Fibroblast of lung (primary cell): ENCODE results near the gene FAM135A.

Experiments used
- CTCF ChIP-seq, 2 donors: IDR thresholded peaks in 1 of 2; conservative IDR thresholded peaks in 1 of 2; 1 replicate in 1 of 2; 2 replicates in 1 of 2; pipeline ENCODE4 v1.5.1; 2011 to 2012; ENCODE audit warnings: low read length in 2 of 2, control low read depth in 1 of 2, inconsistent platforms in 1 of 2, low read depth in 1 of 2, mild to moderate bottlenecking in 1 of 2
- EZH2 ChIP-seq: IDR thresholded peaks from 2 replicates; pipeline ENCODE4 v1.5.1; 2012; ENCODE audit warnings: low read length, control low read depth, mild to moderate bottlenecking; ENCODE audit errors: missing control alignments

DNA sequence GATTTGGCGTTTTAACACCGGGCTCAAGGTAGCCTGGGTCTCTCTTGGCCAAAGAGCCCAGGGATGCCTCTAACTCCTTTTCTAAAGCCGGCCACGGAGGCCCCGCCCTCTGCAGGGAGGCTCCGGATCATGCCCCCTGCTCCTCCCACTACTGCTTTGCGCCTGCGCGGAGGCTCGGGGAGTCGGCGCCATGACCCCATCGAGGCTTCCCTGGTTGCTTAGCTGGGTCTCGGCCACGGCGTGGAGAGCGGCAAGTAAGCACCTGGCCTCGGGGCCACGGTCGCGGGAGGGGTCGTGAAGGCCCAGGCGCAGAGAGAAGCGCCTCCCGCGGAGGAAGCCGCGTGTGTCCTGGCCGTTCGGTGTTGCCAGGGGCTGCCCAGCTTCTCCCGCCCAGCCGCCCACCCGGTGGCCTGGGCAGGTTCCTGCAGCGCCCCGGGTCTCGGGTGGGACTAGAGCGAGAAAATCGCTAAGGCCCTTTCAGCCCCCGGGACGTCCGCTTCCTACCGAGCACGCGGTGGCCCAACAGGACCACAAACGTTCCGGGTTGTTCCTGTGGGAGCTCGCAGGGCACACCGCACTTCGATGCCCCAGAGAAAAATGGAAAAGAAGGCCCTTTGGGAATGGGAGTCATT is 153.6 kb downstream of the FAM135A start, which contains the start of gene SDHAF4:
- TF ChIP-seq EZH2 = no peak
- no peak for TF ChIP-seq CTCF (conservative IDR thresholded peaks at IDR 0.05 in 1 of 2, IDR thresholded peaks at IDR 0.05 in 1 of 2; ENCODE audit: low read depth in 1 of 2, low read length in 2 of 2)
